Measurements from ENCODE around the gene AXIN1.
"Not testable (repeated sequence)": the region's sequence is repeated elsewhere in the genome, so short reads cannot be mapped to it uniquely, and the experiment has no call there.

The AXIN1 gene

DNA sequence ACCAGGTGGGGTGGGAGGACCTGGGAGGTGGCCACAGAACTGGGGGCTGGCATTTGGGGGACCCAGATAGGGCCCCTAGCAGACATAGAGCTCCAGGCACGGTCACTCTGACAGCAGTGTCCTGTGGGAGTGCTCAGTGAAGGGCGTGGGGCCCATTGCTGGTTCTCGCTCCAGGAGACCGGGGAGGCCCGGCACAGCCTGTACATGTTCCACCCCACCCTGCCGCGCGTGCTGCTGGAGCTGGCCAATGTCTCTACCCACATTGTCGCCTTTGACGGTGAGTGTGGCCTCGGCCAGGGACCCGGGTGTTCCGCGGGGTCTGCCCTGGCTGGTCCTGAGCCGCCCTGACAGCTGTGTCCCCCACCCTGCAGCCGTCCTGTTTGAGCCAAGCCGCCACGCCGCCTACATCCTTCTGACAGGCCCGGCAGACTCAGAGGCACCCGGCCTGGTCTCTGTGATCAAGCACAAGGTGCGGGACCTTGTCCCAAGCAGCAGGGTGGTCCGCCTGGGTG, 88.0 kb downstream of the AXIN1 start:
- DNase-seq = no peak

- no peak for DNase-seq
Measured at GRCh38 chr16:263944-264343, 88.6 kb downstream of the AXIN1 start.

DNA sequence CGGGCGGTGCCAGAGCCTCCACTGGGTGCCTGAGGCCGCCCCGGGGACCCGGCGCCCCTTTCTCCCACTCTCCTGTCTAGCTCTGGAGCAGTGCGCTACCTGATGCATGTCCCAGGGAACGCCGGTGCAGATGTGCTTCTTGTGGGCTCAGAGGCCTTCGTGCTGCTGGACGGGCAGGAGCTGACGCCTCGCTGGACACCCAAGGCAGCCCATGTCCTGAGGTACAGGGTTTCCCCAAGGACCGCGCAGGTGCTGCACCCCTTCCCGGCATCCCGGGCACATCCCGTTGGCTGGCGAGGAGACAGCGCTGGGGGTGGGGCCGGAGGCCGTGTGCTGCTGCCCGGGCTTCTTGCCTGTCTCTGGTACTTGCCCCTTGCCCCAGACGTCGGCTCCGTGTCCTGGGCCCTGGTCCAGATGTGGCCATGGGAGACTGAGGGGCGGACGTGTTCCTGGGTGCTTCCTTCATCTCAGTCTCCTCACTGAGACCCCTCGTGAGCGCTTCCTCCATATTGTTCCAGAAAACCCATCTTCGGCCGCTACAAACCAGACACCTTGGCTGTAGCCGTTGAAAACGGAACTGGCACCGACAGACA, 89.2 kb downstream of the AXIN1 start:
- DNase-seq = no peak

GRCh38 chr16:262121-262745, 90.3 kb downstream of the AXIN1 start:
- DNase-seq = no peak

GRCh38 chr16:261031-261691, 91.4 kb downstream of the AXIN1 start:
- DNase-seq = no peak

GRCh38 chr16:260326-260725, 92.2 kb downstream of the AXIN1 start:
- DNase-seq = no peak

DNA sequence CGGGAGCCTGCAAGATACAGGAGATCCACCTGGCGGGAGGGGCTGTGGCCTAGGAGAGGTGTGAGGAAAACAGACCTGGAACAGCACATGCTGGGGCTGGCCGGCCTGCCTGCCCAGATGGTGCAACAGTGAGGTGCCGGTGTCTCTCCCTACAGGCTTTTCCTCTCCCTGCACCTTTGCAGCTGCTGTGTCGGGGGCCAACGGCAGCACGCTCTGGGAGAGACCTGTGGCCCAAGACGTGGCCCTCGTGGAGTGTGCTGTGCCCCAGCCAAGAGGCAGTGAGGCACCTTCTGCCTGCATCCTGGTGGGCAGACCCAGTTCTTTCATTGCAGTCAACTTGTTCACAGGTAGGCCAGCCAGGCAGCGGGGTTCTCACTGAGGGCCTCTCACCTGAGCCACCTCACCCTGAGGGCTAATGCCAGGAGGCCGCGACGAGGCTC, 92.7 kb downstream of the AXIN1 start:
- no peak for DNase-seq

DNA sequence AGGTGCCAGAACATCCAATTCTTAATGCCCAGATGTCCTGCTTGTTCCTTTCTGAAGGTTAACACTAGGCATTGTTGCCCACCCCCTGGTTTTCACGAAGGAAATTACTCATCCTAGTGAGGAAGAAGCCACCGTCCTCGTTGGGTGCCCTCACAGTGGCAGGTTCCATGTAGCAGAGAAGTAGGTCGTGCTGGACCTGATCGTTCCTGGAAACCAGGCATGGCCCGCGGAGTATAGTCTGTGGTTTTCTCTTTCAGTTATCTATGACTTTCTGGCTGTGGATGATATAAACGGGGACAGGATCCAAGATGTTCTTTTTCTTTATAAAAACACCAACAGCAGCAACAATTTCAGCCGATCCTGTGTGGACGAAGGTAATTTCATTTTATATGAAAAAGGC, 93.3 kb downstream of the AXIN1 start:
- DNase-seq = no peak

DNA sequence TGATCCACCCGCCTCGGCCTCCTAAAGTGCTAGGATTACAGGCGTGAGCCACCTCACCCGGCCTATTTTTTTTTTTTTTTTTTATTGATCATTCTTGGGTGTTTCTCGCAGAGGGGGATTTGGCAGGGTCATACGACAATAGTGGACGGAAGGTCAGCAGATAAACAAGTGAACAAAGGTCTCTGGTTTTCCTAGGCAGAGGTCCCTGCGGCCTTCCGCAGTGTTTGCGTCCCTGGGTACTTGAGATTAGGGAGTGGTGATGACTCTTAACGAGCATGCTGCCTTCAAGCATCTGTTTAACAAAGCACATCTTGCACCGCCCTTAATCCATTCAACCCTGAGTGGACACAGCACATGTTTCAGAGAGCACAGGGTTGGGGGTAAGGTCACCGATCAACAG, 94.4 kb downstream of the AXIN1 start:
- not testable (repeated sequence) for DNase-seq

- DNase-seq = no peak
Measured at GRCh38 chr16:255183-255582, 97.3 kb downstream of the AXIN1 start.

DNA sequence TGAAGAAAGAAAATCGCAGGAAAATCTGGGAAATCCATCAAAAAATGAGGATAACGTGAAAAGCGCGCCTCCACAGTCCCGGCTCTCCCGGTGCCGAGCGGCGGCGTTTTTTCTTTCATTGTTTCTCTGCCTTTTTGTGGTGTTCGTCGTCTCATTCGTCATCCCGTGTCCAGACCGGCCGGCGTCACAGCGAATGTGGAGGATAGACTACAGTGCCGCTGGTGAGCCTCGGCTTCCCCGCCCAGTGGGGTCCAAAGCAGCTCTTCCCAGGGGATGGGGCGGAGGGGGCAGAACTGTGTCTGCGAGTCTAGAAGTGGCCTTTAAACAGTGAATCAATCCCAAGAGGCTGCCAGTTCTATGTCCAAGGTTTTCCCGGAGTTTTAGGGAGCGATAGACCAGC, 98.1 kb downstream of the AXIN1 start:
- no peak for DNase-seq

GRCh38 chr16:253833-254232, 98.7 kb downstream of the AXIN1 start:
- no peak for DNase-seq

GRCh38 chr16:252366-253337, 99.9 kb downstream of the AXIN1 start:
- DNase-seq = peak; percentile 20

- no peak for DNase-seq
Measured at GRCh38 chr16:249431-249830, 103.1 kb downstream of the AXIN1 start.

DNA sequence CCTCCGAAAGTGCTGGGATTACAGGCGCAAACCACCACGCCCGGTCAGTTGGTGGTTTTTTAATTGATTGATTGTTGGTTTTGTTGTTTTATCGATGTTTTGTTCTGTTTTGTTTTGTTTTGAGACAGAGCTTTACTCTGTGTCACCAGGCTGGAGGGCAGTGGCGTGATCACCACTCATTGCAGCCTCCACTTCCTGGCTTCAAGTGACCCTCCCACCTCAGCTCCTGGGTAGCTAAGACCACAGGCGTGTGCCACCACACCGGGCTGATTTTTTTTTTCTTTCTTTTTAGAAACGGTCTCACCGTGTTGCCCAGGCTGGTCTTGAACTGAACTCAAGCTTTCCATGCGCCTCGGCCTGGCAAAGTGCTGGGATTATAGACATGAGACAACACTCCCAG, 105.5 kb downstream of the AXIN1 start:
- no peak for DNase-seq

DNA sequence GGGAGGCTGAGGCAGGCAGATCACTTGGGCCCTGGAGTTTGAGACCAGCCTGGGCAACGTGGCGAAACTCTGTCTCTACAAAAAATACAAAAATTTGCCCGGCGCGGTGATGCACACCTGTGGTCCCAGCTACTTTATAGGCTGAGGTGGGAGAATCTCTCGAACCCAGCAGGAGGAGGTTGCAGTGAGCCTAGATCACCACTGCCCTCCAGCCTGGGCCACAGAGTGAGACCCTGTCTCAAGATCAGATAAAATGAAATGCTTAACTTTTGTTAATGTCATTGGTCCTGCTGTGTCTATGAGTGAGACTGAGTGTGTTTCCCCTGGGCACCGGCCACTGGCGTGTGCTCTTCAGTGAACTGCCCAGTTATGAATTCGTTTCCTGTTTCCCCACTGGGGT, 107.4 kb downstream of the AXIN1 start:
- DNase-seq = no peak

DNA sequence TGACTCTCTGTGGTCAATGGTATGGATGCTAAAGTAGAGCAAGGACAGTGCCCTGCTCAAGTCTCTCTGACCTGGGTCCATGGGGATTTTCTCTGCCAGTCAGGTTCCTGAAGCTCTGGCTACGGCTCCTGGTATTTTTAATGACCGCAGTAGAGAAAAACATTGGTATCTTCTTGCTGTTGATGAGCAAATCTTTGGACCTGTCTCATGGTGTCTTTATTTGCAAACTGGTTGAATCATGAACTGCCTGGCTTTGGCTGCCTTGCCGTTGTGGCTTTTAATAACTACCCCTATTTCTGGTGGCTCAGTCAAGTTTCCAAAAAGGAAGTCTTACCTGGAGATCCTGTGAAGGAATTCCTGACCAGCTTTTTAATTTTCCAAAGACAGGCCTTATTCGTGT, 109.2 kb downstream of the AXIN1 start:
- no peak for DNase-seq

DNA sequence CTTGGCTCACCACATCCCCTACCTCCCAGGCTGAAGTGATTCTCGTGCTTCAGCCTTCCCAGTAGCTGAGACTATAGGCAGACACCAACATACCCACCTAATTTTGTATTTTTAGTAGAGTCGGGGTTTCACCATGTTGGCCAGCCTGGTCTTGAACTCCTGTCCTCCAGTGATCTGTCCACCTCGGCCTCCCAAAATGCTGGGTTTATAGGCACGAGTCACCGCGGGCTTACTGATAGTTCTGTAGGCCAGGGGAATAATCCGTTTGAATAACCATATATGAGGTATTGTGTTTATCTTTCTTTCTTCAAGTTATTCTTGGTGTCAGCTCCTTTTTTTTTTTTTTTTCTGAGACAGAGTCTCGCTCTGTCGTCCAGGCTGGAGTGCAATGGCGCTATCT, 110.2 kb downstream of the AXIN1 start:
- no peak for DNase-seq

- no peak for DNase-seq
Measured at GRCh38 chr16:240559-240958, 112.0 kb downstream of the AXIN1 start.

- DNase-seq = no peak
Measured at GRCh38 chr16:239948-240277, 112.6 kb downstream of the AXIN1 start.
